HG03135 (cell line): Measurements from ENCODE around the gene MDH1.

ENCODE experiments used
- ATAC-seq: cut with Tn5 transposase; IDR thresholded peaks from one replicate; pipeline ENCODE4 v1.9.1; 2021; ENCODE audit warnings: mild to moderate bottlenecking, moderate library complexity; ENCODE audit not compliant: unreplicated experiment

Gene MDH1

DNA sequence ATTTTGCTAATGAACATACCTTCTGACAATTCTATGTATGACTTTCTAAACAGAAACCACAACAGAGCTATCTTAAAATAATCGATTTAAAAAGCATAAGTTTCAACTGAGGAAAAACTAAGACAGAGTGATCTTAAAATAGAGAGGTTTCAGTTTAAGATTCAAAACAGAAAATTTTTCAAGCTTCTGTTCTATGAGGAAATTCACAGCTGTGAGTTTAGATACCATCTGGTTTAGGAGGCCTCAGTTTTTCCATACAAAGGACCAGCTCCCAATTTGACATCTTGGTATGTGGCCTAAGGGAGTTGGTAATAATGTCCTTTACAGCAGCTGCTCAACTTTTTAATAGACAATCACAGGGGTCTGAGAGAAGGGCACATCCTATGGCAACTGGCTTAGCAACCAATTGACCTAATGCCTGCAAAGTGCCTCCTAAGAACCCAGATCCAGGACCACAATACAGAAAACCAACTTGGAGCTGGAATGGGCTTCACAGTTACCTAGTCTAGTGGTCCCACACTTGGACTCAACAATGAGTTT, 39.7 kb downstream of the MDH1 start:
- ATAC-seq: no peak

DNA sequence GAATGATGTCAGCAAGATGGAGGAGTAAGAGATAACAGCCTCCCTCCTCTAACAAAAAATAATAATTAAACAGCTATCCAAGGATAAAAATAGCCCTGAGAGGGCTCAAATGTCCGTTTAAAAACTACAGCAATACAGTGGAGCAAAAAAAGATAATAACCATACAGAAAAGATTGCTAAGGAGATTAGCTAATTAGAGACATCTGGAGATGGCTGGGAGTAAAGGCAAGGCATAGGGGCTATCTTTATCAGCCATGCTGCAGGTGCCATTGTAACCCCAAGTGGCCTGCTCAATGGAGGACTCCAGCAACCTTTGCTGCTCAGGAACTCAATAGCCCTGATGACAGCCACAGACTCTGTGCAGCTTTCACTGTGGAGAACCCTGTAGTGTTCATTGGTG, 42.7 kb downstream of the MDH1 start:
- ATAC-seq: no peak

- ATAC-seq: no peak
Measured at GRCh38 chr2:63632382-63632781, 43.6 kb downstream of the MDH1 start.

GRCh38 chr2:63639344-63639743, 50.6 kb downstream of the MDH1 start:
- ATAC-seq: no peak

DNA sequence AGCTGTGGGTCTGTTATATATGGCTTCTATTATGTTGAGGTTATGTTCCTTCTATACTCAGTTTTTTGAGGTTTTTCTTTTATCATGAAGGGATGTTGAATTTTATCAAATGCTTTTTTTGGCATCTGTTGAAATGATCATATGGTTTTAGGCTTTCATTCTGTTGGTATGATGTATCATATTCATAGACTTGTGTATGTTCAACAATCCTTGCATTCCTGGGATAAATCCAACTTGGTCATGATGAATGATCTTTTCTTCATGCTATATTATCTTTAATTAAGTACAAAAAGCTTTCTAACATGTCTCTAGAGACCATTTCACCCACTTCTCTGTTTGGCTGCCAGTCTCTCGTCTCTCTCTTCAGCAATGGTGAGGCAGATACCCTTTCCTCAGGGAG, 54.2 kb downstream of the MDH1 start:
- no peak for ATAC-seq

- no peak for ATAC-seq
Measured at GRCh38 chr2:63643486-63643885, 54.7 kb downstream of the MDH1 start.

DNA sequence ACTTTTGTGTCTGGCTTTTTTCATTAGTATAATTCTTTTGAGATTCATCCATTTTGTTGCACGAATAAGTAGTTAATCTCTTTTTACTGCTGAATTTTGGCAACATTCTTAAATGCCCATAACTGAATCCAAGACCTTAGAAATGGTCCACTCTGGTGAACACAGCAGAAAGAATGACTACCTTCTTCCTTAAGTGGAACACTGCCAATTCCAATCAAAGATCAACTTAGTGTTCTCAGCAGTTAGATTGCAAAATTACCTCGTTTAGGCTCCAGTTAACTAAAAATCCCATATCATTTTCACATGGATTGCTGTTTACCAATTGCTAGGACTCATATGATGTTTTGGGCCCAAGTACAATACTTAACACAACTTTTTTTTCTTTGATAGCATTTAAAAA, 59.9 kb downstream of the MDH1 start:
- ATAC-seq: no peak

- ATAC-seq: no peak
Measured at GRCh38 chr2:63649829-63650228, 61.1 kb downstream of the MDH1 start.

DNA sequence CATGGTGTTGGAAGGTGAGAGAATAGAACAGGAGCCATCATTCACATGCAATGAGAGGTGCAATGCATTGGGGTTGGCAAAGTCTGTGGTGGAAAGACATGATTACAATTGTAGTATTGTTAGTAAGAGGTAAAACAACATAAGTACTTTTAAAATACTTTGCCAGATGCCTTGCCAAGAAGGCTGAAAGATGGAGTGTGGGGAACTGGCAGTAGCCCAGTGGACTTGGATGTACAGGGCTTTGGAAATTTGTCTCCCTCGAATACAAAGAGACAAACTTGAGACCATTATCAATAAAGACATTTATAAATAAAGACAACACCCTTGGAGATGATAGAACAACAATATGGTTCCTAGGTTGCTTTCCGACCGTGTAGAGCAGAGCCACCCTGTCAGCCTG, 62.0 kb downstream of the MDH1 start:
- ATAC-seq: no peak

GRCh38 chr2:63651356-63651755, 62.6 kb downstream of the MDH1 start:
- ATAC-seq: no peak

DNA sequence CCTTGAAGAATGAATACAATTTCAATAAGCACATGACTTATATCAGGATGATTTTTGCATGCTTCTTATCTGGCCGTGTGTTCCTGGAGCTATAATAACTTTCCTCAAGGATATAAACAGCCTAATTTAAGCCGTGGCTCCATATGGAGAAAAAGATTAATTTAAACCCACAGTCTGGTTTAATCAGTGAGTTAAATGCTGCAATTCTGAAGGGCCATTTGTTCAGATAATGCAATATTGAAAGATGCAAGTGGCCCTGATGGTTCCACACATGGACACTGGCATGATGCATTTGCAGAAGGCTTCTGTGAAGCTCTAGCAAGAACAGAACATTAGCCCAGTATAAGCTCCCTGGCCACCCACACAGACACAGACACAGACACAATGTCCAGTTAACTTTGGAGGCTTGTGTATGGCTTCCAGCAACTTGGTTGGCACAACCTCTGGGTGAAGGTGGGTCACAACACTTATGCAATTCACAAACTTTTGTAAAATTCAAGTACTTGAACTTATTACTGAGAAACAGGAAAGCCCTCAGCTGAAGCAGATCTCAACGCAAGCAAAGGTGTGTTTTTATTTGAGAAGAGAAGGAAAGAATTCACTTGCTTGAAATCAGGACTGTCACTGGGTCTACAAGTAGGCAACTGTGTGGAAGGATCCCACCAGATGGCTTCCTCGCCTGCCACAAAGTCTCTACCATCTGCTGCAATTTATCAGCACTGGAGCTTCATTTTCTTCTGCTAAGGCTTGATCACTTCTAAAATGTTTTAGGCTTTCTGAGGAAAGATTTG, 63.3 kb downstream of the MDH1 start:
- ATAC-seq: no peak

DNA sequence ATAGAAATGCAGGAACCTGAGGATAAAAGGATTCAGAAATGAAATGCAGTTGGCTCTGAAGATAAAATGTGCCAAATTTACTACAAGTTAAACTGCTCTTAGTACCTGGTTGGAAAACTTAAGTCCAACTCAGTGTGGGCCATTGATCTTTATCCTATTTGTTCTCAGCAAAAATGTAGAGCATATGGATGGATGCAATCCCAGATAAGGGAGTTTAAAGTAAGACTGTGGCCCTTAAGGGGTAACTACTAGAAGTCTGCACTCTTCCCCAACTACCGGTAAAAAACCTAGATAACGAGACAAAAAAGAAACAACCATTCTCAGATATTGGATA, 63.9 kb downstream of the MDH1 start:
- no peak for ATAC-seq

- ATAC-seq: no peak
Measured at GRCh38 chr2:63654959-63655358, 66.2 kb downstream of the MDH1 start.
